ENCODE measurements around the gene MTMR11. TPM values are rescaled to one million over a fixed set of nuclear protein-coding genes. Genes with fewer than 3 reads are reported as not detected.
"Not testable (repeated sequence)": the region's sequence is repeated elsewhere in the genome, so short reads cannot be mapped to it uniquely, and the experiment has no call there.

The MTMR11 gene
- polyA plus RNA-seq, 3 donors from 2014 or later, result 0.17 to 4.8 (median 1.7) TPM

DNA sequence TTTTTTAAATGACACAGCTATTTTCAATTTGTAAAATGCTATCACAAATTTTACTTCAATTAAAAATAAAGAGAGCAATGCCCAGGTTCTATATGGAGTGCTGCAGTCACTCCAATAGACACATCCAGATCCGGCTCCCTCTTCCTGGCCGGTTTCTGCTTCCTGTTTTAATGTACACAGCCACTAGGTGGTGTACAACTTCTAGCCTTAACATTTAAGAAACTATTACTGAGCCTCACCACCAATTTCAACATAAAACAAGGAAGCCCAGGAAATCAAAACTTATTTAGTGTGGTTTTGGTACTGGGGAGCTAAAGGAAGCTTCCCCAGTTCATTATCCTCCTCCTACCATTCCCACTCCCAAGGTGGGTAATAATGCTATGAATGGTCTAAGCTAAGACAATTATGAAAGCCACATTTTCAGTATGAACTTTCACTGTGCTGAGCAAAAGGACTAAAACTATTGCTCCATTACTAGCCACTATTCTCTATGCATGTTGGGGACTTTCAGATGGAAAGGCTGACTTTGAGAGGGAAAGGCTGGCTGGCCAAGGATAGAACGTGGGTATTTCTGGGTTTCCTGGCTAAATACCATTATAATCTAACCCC lies 25.5 kb upstream of the MTMR11 start:
- peak; percentile 39 to 61 (median 56) for DNase-seq
- H3K27me3 Mint-ChIP-seq (ENCODE audit: low read depth in 3 of 3), result no peaks in the 10 kb centered on the region
- peaks cover 5 to 9% of the 10 kb centered on the region in 2 donors for H3K4me1 Mint-ChIP-seq
- H3K4me3 Mint-ChIP-seq, result peak overlapping the region in 1 of 5 donors; percentile 3
- H3K36me3 Mint-ChIP-seq, result peaks cover 21 to 42% (median 35%) of the 10 kb centered on the region in 3 donors
- H3K9me3 Mint-ChIP-seq, result peaks cover 0 to 2% (median 0%) of the 10 kb centered on the region in 6 donors
- peak overlapping the region in 1 of 6 donors; percentile 17 for H3K27ac Mint-ChIP-seq

GRCh38 chr1:149957548-149957947 lies 20.9 kb upstream of the MTMR11 start:
- H3K36me3 Mint-ChIP-seq, result peaks cover 21 to 40% (median 30%) of the 10 kb centered on the region in 3 donors
- not testable (repeated sequence) for H3K4me3 Mint-ChIP-seq; H3K4me1 Mint-ChIP-seq; H3K27ac Mint-ChIP-seq; H3K27me3 Mint-ChIP-seq (ENCODE audit: low read depth in 3 of 3); DNase-seq; H3K9me3 Mint-ChIP-seq

DNA sequence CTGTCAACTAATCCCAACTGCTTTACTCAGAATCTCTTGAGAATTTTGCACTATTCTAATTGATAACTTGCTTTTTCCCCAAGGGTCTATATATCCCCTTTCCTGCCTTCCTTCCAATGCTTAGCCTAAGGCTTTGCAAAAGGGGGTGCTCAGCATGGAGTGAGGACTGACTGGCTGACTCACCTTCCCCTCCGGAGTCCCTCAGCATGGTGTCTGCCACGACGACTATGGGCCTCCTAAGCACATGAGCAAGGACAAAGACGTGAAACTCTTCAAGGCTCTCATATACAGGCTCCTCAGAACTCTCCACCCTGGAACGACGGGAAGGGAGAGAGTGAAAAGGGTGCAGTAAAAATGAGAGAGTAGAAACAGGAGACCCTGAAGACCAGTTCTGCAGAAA lies 13.2 kb upstream of the MTMR11 start:
- Mint-ChIP-seq H3K36me3 (peaks cover 3 to 35% (median 35%) of the 10 kb centered on the region in 3 donors), H3K4me1 (no peaks in the 10 kb centered on the region), H3K27me3 (ENCODE audit: low read depth in 3 of 3) (peaks cover 0 to 3% (median 0%) of the 10 kb centered on the region in 3 donors), H3K27ac (peak overlapping the region in 1 of 6 donors; percentile 58), H3K9me3 (no peaks in the 10 kb centered on the region), H3K4me3 (no peak overlapping the region)
- no peak for DNase-seq

DNA sequence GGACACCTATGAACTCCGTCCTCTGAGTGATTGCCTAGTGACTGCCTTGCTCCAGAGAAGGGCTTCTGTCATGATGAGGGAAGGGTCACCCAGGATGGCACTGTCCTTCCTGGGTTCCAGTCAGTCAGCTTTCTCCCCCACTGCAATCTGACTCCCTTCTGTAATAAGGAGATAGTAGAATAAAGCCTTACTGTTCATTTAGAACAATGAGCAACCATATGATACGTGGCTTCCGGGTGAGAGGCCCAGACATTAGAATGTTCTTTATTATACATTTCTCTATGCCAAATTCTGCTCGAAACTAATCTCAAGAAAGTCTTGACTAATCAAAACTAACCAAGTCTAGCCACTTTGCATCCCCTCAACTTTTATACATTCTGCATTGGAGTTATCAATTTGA lies 8.5 kb upstream of the MTMR11 start:
- H3K27ac Mint-ChIP-seq, result no peak overlapping the region
- peaks cover 3 to 31% (median 20%) of the 10 kb centered on the region in 3 donors for H3K36me3 Mint-ChIP-seq
- no peaks in the 10 kb centered on the region for H3K4me1 Mint-ChIP-seq

GRCh38 chr1:149942885-149943284 lies 6.2 kb upstream of the MTMR11 start:
- no peak overlapping the region for H3K4me3 Mint-ChIP-seq
- H3K36me3 Mint-ChIP-seq, result peaks cover 3 to 13% (median 12%) of the 10 kb centered on the region in 3 donors
- peak overlapping the region in 1 of 6 donors; percentile 29 for H3K27ac Mint-ChIP-seq
- no peaks in the 10 kb centered on the region for H3K27me3 Mint-ChIP-seq (ENCODE audit: low read depth in 3 of 3)
- H3K9me3 Mint-ChIP-seq, result no peaks in the 10 kb centered on the region
- no peak for DNase-seq
- H3K4me1 Mint-ChIP-seq, result no peaks in the 10 kb centered on the region

More for the DNA sequence above, 8.5 kb upstream of the MTMR11 start:
- DNase-seq, result no peak
- Mint-ChIP-seq H3K27me3 (ENCODE audit: low read depth in 3 of 3) (peaks cover 0 to 1% (median 0%) of the 10 kb centered on the region in 3 donors), H3K9me3 (no peaks in the 10 kb centered on the region), H3K4me3 (no peak overlapping the region)

- no peak for DNase-seq
- H3K27me3 Mint-ChIP-seq (ENCODE audit: low read depth in 3 of 3), result no peaks in the 10 kb centered on the region
- H3K4me1 Mint-ChIP-seq, result peaks cover 0 to 4% of the 10 kb centered on the region in 2 donors
- H3K4me3 Mint-ChIP-seq, result no peak overlapping the region
- H3K27ac Mint-ChIP-seq, result no peak overlapping the region
- H3K9me3 Mint-ChIP-seq, result no peaks in the 10 kb centered on the region
- H3K36me3 Mint-ChIP-seq, result peaks cover 0 to 13% (median 9%) of the 10 kb centered on the region in 3 donors
Measured at GRCh38 chr1:149942207-149942606, 5.5 kb upstream of the MTMR11 start.

- Mint-ChIP-seq H3K9me3 (no peaks in the 10 kb centered on the region), H3K4me3 (no peak overlapping the region), H3K27ac (peak overlapping the region in 1 of 6 donors; percentile 16), H3K27me3 (ENCODE audit: low read depth in 3 of 3) (no peaks in the 10 kb centered on the region), H3K4me1 (peaks cover 0 to 4% of the 10 kb centered on the region in 2 donors), H3K36me3 (peaks cover 0 to 10% (median 4%) of the 10 kb centered on the region in 3 donors)
- DNase-seq, result no peak
Measured at GRCh38 chr1:149940427-149940826, 3.7 kb upstream of the MTMR11 start.

DNA sequence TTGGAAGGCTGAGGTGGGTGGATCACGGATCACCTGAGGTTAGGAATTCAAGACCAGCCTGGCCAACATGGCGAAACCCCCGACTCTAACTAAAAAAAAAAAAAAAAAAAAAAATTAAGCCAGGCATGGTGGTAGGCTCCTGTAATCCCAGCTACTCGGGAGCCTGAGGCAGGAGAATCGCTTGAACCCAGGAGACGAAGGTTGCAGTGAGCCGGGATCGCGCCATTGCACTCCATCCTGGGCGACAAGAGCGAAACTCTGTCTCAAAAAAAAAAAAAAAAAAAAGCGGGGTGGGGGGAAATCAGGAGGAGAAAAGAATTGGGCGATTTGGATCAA lies 2.0 kb upstream of the MTMR11 start:
- not testable (repeated sequence) for DNase-seq; H3K4me1 Mint-ChIP-seq; H3K27ac Mint-ChIP-seq; H3K4me3 Mint-ChIP-seq; H3K9me3 Mint-ChIP-seq; H3K36me3 Mint-ChIP-seq; H3K27me3 Mint-ChIP-seq (ENCODE audit: low read depth in 3 of 3)

DNA sequence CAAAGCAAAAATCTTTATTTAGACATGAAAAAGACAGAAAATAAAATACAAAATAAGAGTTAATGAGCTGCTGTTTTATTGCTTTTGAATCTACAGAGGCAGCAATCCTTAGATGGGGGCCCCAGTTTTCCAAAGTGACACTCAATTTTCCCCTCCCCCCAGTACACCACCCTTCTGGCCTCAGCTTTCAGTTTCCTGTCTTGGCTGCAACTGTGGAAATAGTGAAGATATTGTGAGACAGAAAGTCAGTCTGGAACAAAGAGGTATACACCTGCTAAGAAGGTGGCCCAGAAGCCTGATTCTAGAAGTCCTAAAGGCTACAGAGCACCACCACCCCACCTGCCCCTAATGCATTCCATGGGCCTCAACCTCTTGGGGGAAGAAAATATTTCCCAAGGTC lies 1.1 kb upstream of the MTMR11 start:
- H3K27ac Mint-ChIP-seq, result peak overlapping the region in 1 of 6 donors; percentile 45
- no peak for DNase-seq
- H3K9me3 Mint-ChIP-seq, result no peaks in the 10 kb centered on the region

GRCh38 chr1:149936992-149937705 lies 470 bp upstream of the MTMR11 start:
- no peaks in the 10 kb centered on the region for H3K9me3 Mint-ChIP-seq
- no peak for DNase-seq
- H3K4me1 Mint-ChIP-seq, result peaks cover 0 to 4% of the 10 kb centered on the region in 2 donors
- no peak overlapping the region for H3K4me3 Mint-ChIP-seq
- H3K27ac Mint-ChIP-seq, result no peak overlapping the region
- H3K36me3 Mint-ChIP-seq, result no peaks in the 10 kb centered on the region
- H3K27me3 Mint-ChIP-seq (ENCODE audit: low read depth in 3 of 3), result peaks cover 0 to 3% (median 2%) of the 10 kb centered on the region in 3 donors

More for the DNA sequence above, 1.1 kb upstream of the MTMR11 start:
- Mint-ChIP-seq H3K27me3 (ENCODE audit: low read depth in 3 of 3) (peaks cover 0 to 2% (median 0%) of the 10 kb centered on the region in 3 donors), H3K36me3 (no peaks in the 10 kb centered on the region), H3K4me1 (peaks cover 0 to 4% of the 10 kb centered on the region in 2 donors), H3K4me3 (no peak overlapping the region)

DNA sequence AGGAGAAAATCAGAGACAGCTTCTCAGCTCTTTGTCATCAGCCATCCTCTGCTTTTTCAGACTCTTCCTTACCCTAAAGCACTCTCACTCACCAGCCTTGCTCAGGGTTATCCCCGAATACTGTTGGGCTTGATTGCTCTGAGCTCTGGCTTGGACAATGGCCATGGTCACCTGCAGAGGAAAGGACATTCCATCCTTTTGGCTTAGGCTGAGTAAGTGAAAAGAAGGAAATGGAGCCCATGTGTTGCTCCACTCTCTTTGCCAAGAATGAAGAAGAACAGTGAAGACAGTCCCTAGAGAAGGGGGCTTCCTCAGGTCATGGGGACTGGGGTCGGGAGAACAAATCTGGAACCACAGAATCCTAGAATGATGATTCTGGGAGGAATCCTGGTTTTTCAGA lies 2.3 kb downstream of the MTMR11 start:
- Mint-ChIP-seq H3K27ac (no peak overlapping the region), H3K36me3 (no peaks in the 10 kb centered on the region), H3K4me1 (peaks cover 1 to 4% of the 10 kb centered on the region in 2 donors), H3K27me3 (ENCODE audit: low read depth in 3 of 3) (peaks cover 1 to 4% (median 3%) of the 10 kb centered on the region in 3 donors), H3K9me3 (peaks cover 0 to 2% (median 0%) of the 10 kb centered on the region in 6 donors), H3K4me3 (no peak overlapping the region)
- DNase-seq, result no peak

DNA sequence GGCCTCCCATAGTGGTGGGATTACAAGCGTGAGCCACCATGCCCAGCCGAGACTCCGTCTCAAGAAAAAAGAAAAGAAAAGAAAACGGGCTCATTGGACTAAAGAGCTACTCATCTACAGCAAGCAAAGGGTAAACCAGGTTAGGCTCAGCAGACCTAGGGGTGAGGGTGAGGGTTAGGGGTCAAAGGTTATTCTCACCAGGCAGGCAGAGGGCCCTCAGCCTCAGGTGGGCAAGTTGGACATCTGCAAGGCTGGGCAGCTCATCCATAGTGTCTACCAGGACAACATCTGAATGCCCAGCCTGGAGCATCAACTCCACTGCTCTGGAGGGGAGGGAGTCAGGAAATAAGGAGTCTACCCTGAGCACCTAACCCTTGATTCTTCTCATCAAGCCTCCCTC lies 3.5 kb downstream of the MTMR11 start:
- Mint-ChIP-seq H3K4me1 (peaks cover 13 to 15% of the 10 kb centered on the region in 2 donors), H3K4me3 (no peak overlapping the region), H3K27me3 (ENCODE audit: low read depth in 3 of 3) (peaks cover 3 to 4% (median 3%) of the 10 kb centered on the region in 3 donors), H3K9me3 (peaks cover 0 to 2% (median 0%) of the 10 kb centered on the region in 6 donors), H3K36me3 (no peaks in the 10 kb centered on the region), H3K27ac (no peak overlapping the region)
- no peak for DNase-seq

GRCh38 chr1:149932474-149932873 lies 4.2 kb downstream of the MTMR11 start:
- Mint-ChIP-seq H3K27me3 (ENCODE audit: low read depth in 3 of 3) (peaks cover 3 to 11% (median 7%) of the 10 kb centered on the region in 3 donors), H3K36me3 (no peaks in the 10 kb centered on the region), H3K9me3 (peaks cover 0 to 2% (median 0%) of the 10 kb centered on the region in 6 donors), H3K4me1 (peaks cover 19 to 20% of the 10 kb centered on the region in 2 donors), H3K4me3 (no peak overlapping the region), H3K27ac (peak overlapping the region in 2 of 6 donors; percentile 1 to 13)
- no peak for DNase-seq

DNA sequence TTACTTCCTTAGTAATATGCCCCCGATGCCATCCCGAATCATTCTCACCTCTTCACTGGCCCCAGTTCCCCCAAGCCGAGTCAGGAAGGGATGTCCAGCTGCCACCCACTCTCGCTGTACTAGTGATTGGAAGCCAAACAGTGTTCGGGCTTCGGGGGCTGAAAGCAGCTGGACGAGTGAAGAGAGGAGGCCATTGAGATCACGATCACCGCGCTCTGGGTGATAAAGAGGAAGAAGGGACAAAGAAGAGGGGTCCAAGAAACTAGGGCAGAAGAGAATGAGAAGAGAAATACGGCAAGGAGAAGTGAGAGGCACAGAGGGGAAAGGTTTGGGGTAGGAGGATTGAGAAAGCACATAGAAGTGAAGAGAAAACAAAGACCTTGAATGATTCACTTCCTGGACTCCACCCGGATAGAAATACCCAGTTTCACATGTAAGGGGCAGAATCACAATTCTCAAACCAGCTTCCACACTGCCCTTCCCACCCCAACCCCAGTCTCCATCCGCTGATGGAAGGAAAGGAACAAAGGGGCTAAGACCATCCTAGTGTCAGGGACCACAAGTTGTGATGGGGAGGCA lies 5.4 kb downstream of the MTMR11 start:
- Mint-ChIP-seq H3K27me3 (ENCODE audit: low read depth in 3 of 3) (peaks cover 3 to 20% (median 9%) of the 10 kb centered on the region in 3 donors), H3K4me3 (peak overlapping the region in 1 of 5 donors; percentile 24), H3K36me3 (peaks cover 0 to under 1% (median under 1%) of the 10 kb centered on the region in 3 donors), H3K9me3 (peaks cover 0 to 2% (median 0%) of the 10 kb centered on the region in 6 donors), H3K27ac (peak overlapping the region in 3 of 6 donors; percentile 13 to 76 (median 74)), H3K4me1 (peaks cover 27 to 32% of the 10 kb centered on the region in 2 donors)
- no peak for DNase-seq
